Endothelial cell of umbilical vein (primary cell): ENCODE data around the gene ERBIN. TPM values are rescaled to one million over a fixed set of nuclear protein-coding genes. Genes with fewer than 3 reads are reported as not detected.

ENCODE experiments used
- BruUV-seq: library from RNA; stranded (reverse); fragments of 400-500 nt; replicated peaks from 2 replicates; lab custom pipeline; 2021; lab: Mats Ljungman, UMichigan
- CTCF ChIA-PET: fragments of 300-600, 350-600 bp; sonication (Branson Sonifier 250); formaldehyde crosslinking; loops from one replicate; lab custom pipeline; 2021; ENCODE audit warnings: antibody characterized with exemption, inconsistent platforms; lab: Charles Lee
- POLR2A ChIA-PET: fragments of 300-600, 350-600 bp; sonication (Branson Sonifier 250); formaldehyde crosslinking; loops from one replicate; lab custom pipeline; 2021; ENCODE audit warnings: antibody characterized with exemption, inconsistent platforms; lab: Charles Lee
- DNase-seq: peaks from one replicate; pipeline ENCODE4 v3.0.0-alpha.2; 2011; ENCODE audit warnings: low read depth, low spot score
- FAIRE-seq: peaks from 2 replicates; lab custom pipeline; 2011; peaks lifted over from hg19 to GRCh38; lab: Jason Lieb, UNC
- H2AFZ ChIP-seq: 2 replicates; pipeline ENCODE4 v1.6.0; 2012; ENCODE audit warnings: low read depth, low read length, control low read depth, inconsistent platforms
- H3K27ac ChIP-seq: 2 replicates; pipeline ENCODE4 v1.5.1; 2011; ENCODE audit warnings: low read depth, mild to moderate bottlenecking, control low read depth, low read length, moderate library complexity; ENCODE audit not compliant: insufficient read depth
- H3K27me3 ChIP-seq, 2 experiments: 2 replicates each; pipeline versions ENCODE4 v1.6.0 to v1.6.1; 2011; ENCODE audit warnings: low read length in 2 of 2, mixed read lengths in 1 of 2; ENCODE audit not compliant: control insufficient read depth in 2 of 2, insufficient read depth in 2 of 2
- H3K36me3 ChIP-seq, 2 experiments: 2 replicates in 1 of 2; 3 replicates in 1 of 2; pipeline ENCODE4 v1.5.1; 2011; ENCODE audit warnings: low read length in 2 of 2, mild to moderate bottlenecking in 1 of 2, moderate library complexity in 1 of 2; ENCODE audit not compliant: control insufficient read depth in 2 of 2, insufficient read depth in 2 of 2; ENCODE audit errors: extremely low read depth in 1 of 2
- H3K4me1 ChIP-seq: 3 replicates; pipeline ENCODE4 v1.5.1; 2011; ENCODE audit warnings: mild to moderate bottlenecking, low read length; ENCODE audit not compliant: control insufficient read depth, insufficient read depth; ENCODE audit errors: extremely low read depth
- H3K4me2 ChIP-seq: 2 replicates; pipeline ENCODE4 v1.6.1; 2011; ENCODE audit warnings: low read length, control low read depth, mixed read lengths; ENCODE audit not compliant: insufficient read depth
- H3K4me3 ChIP-seq, 3 experiments: fragments of 200-600 bp in 1 of 3; sonication (generic), shearing (Covaris generic) in 1 of 3; replicated peaks in 1 of 3; 2 replicates each; pipeline ENCODE4 v1.5.1; 2011 to 2016; ENCODE audit warnings: control low read depth in 3 of 3, low read length in 3 of 3, mild to moderate bottlenecking in 2 of 3, inconsistent platforms in 1 of 3, low read depth in 1 of 3, moderate library complexity in 1 of 3; ENCODE audit not compliant: insufficient read depth in 1 of 3
- H3K79me2 ChIP-seq: 2 replicates; pipeline ENCODE4 v1.6.0; 2012; ENCODE audit warnings: low read length, inconsistent platforms; ENCODE audit not compliant: control insufficient read depth, insufficient read depth
- H3K9ac ChIP-seq: replicated peaks from 2 replicates; pipeline ENCODE3; 2011; ENCODE audit warnings: low read length, control low read depth; ENCODE audit not compliant: insufficient read depth; ENCODE audit errors: extremely low read depth
- H3K9me1 ChIP-seq: replicated peaks from 3 replicates; pipeline ENCODE4 v1.6.0; 2011; ENCODE audit warnings: mild to moderate bottlenecking, low read length; ENCODE audit not compliant: control insufficient read depth, insufficient read depth; ENCODE audit errors: extremely low read depth
- H3K9me3 ChIP-seq: replicated peaks from 2 replicates; pipeline ENCODE4 v1.5.1; 2012; ENCODE audit warnings: low read length, inconsistent platforms; ENCODE audit not compliant: control insufficient read depth, insufficient read depth
- H4K20me1 ChIP-seq: replicated peaks from 2 replicates; pipeline ENCODE3; 2011; ENCODE audit warnings: mild to moderate bottlenecking, low read length; ENCODE audit not compliant: control insufficient read depth, insufficient read depth; ENCODE audit errors: extremely low read depth
- EZH2 ChIP-seq: IDR thresholded peaks from 2 replicates; pipeline ENCODE4 v1.6.1; 2012; ENCODE audit warnings: borderline replicate concordance, low read depth, mild to moderate bottlenecking, moderate library complexity, low read length, inconsistent platforms; ENCODE audit not compliant: severe bottlenecking
- FOS ChIP-seq: IDR thresholded peaks from 2 replicates; pipeline ENCODE4 v1.6.1; 2011; ENCODE audit warnings: mild to moderate bottlenecking, low read length, moderate library complexity, borderline replicate concordance; ENCODE audit not compliant: insufficient read depth
- GATA2 ChIP-seq: IDR thresholded peaks from 2 replicates; pipeline ENCODE4 v1.7.0; 2011; ENCODE audit warnings: low read depth, mild to moderate bottlenecking, moderate library complexity, mixed read lengths, low read length; ENCODE audit not compliant: insufficient read length, insufficient read depth
- JUN ChIP-seq: IDR thresholded peaks from 2 replicates; pipeline ENCODE4 v1.6.1; 2011; ENCODE audit warnings: borderline replicate concordance, low read depth; ENCODE audit not compliant: insufficient read length, insufficient read depth
- MYC ChIP-seq: IDR thresholded peaks from one replicate; pipeline ENCODE4 v1.6.1; 2011; ENCODE audit warnings: mild to moderate bottlenecking, low read depth, low read length
- POLR2A ChIP-seq: IDR thresholded peaks from 2 replicates; pipeline ENCODE4 v1.6.1; 2012; ENCODE audit warnings: low read depth, mild to moderate bottlenecking, control low read depth, low read length
- POLR2AphosphoS5 ChIP-seq: IDR thresholded peaks from 2 replicates; pipeline ENCODE4 v1.6.1; 2012; ENCODE audit warnings: low read depth, mild to moderate bottlenecking, control low read depth, low read length, moderate library complexity; ENCODE audit not compliant: insufficient read depth
- dilution Hi-C: fragments of 300-500 bp; cut with MboI; formaldehyde crosslinking; loops from one replicate; pipeline ENCODE4 v1.15.0; 2019; ENCODE audit warnings: low sequenced_read_pairs; ENCODE audit not compliant: extremely low pct_ligation_motif_present
- intact Hi-C: fragments of 100-400 bp; cut with micrococcal nuclease; formaldehyde crosslinking; loops from one replicate; pipeline ENCODE4 v1.10.0; 2022
- polyA plus RNA-seq, 4 experiments: library from polyadenylated mRNA; depleted of rRNA in 3 of 4; stranded (reverse) in 3 of 4; unstranded in 1 of 4; fragments of >200 nt; gene quantifications; 2 replicates each; pipeline versions ENCODE4 v1.2.1 to v1.2.3, GENCODE V29; 2011 to 2012; ENCODE audit warnings: missing spikeins in 1 of 4
- total RNA-seq: library from RNA; stranded (reverse); gene quantifications from 2 replicates; pipeline ENCODE4 v1.2.3, GENCODE V29; 2021
- TF ChIP-seq, protein P1 (sequence below), 2 donors: IDR thresholded peaks; 1 replicate in 1 of 2; 2 replicates in 1 of 2; pipeline ENCODE4 v1.5.1; 2011; ENCODE audit warnings: low read length in 2 of 2, mild to moderate bottlenecking in 2 of 2, moderate library complexity in 2 of 2, control low read depth in 1 of 2, inconsistent platforms in 1 of 2, low read depth in 1 of 2; ENCODE audit not compliant: insufficient read depth in 1 of 2; ENCODE audit errors: extremely low read depth in 1 of 2
- TF ChIP-seq, protein P2 (sequence below): IDR thresholded peaks from 2 replicates; pipeline ENCODE4 v1.6.1; 2011; ENCODE audit not compliant: insufficient read depth, insufficient read length

The ERBIN gene
- total and polyA plus RNA-seq, 2 donors (not counting 3 experiments of a cell fraction or from before 2014, with no cell fraction given), result 8.1 to 55.6 TPM

GRCh38 chr5:65900746-65901145 is 25.6 kb upstream of the ERBIN start:
- POLR2A ChIA-PET, result no interaction called here
- no peaks in the 10 kb centered on the region for H3K36me3 ChIP-seq
- H4K20me1 ChIP-seq, result no peaks in the 10 kb centered on the region
- H3K27me3 ChIP-seq, result peaks cover 4 to 6% of the 10 kb centered on the region in 2 experiments
- H3K9me3 ChIP-seq, result no peaks in the 10 kb centered on the region
- DNase-seq (no peak), FAIRE-seq (no peak)
- intact Hi-C loops (no loop called here), dilution Hi-C loops (no loop called here)
- no peaks in the 10 kb centered on the region for H3K4me1 ChIP-seq
- CTCF ChIA-PET, result interaction anchor here (1.2 kb wide), 1 partner anchor 11 kb away, joined by 6 read pairs; no protein-coding TSS in a partner anchor
- no TSS peak for BruUV-seq
- no peak overlapping the region for H3K27ac ChIP-seq
- no peak overlapping the region for H2AFZ ChIP-seq
- no peak overlapping the region for H3K4me3 ChIP-seq
- no peaks in the 10 kb centered on the region for H3K79me2 ChIP-seq
- no peaks in the 10 kb centered on the region for H3K9me1 ChIP-seq
- H3K9ac ChIP-seq, result no peak overlapping the region
- H3K4me2 ChIP-seq, result no peak overlapping the region
- TF ChIP-seq JUN (no peak), POLR2A (no peak), EZH2 (no peak), POLR2AphosphoS5 (no peak), GATA2 (no peak), MYC (no peak), FOS (no peak)
- TF ChIP-seq, protein P1, sequence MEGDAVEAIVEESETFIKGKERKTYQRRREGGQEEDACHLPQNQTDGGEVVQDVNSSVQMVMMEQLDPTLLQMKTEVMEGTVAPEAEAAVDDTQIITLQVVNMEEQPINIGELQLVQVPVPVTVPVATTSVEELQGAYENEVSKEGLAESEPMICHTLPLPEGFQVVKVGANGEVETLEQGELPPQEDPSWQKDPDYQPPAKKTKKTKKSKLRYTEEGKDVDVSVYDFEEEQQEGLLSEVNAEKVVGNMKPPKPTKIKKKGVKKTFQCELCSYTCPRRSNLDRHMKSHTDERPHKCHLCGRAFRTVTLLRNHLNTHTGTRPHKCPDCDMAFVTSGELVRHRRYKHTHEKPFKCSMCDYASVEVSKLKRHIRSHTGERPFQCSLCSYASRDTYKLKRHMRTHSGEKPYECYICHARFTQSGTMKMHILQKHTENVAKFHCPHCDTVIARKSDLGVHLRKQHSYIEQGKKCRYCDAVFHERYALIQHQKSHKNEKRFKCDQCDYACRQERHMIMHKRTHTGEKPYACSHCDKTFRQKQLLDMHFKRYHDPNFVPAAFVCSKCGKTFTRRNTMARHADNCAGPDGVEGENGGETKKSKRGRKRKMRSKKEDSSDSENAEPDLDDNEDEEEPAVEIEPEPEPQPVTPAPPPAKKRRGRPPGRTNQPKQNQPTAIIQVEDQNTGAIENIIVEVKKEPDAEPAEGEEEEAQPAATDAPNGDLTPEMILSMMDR (IDR thresholded peaks at IDR 0.05; ENCODE audit: extremely low read depth in 1 of 2, insufficient read depth in 1 of 2, low read depth in 1 of 2, low read length in 2 of 2), result no peak
- TF ChIP-seq, protein P2, sequence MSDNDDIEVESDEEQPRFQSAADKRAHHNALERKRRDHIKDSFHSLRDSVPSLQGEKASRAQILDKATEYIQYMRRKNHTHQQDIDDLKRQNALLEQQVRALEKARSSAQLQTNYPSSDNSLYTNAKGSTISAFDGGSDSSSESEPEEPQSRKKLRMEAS, result no peak
